Natural killer cell (primary cell): ENCODE results near the gene TMEM183A. TPM values are rescaled to one million over a fixed set of nuclear protein-coding genes. Genes with fewer than 3 reads are reported as not detected.

Experiments used
- ATAC-seq, 3 donors: fragments of 150-1000 bp in 2 of 3; fragments of 200-7000 bp in 1 of 3; cut with Tn5 transposase; 1 replicate in 1 of 3; 2 replicates in 2 of 3; pipeline ENCODE4 v1.10.0; 2021; ENCODE audit warnings: mild to moderate bottlenecking in 2 of 3, moderate library complexity in 2 of 3
- DNase-seq, 2 donors: peaks; one replicate each; pipeline versions ENCODE4 v3.0.0 to v3.0.0-alpha.2; 2013 to 2021; ENCODE audit warnings: mixed read lengths in 1 of 2
- H3K27ac ChIP-seq: one replicate; pipeline ENCODE4 v1.5.1; 2013; ENCODE audit warnings: mild to moderate bottlenecking, low read length
- H3K27me3 ChIP-seq: one replicate; pipeline ENCODE4 v1.6.1; 2013; ENCODE audit warnings: low read length; ENCODE audit not compliant: control insufficient read depth, insufficient read depth
- H3K36me3 ChIP-seq: one replicate; pipeline ENCODE4 v1.6.1; 2013; ENCODE audit warnings: low read length; ENCODE audit not compliant: control insufficient read depth, insufficient read depth
- H3K4me1 ChIP-seq: one replicate; pipeline ENCODE4 v1.6.1; 2013; ENCODE audit warnings: low read length; ENCODE audit not compliant: control insufficient read depth, insufficient read depth
- H3K4me3 ChIP-seq: one replicate; pipeline ENCODE4 v1.5.1; 2013; ENCODE audit warnings: low read length
- H3K9me3 ChIP-seq: one replicate; pipeline ENCODE4 v1.6.1; 2013; ENCODE audit warnings: low read length; ENCODE audit not compliant: control insufficient read depth, insufficient read depth
- H3K27ac Mint-ChIP-seq, 2 donors: one replicate each; pipeline ENCODE4 v1.8.0; 2022; ENCODE audit warnings: mild to moderate bottlenecking in 2 of 2, mixed read lengths in 2 of 2, moderate library complexity in 1 of 2
- H3K27me3 Mint-ChIP-seq, 2 donors: one replicate each; pipeline ENCODE4 v1.8.0; 2022; ENCODE audit warnings: low read depth in 2 of 2, mixed read lengths in 2 of 2
- H3K36me3 Mint-ChIP-seq: one replicate; pipeline ENCODE4 v1.8.0; 2022; ENCODE audit warnings: mixed read lengths
- H3K4me1 Mint-ChIP-seq, 2 donors: one replicate each; pipeline ENCODE4 v1.8.0; 2022; ENCODE audit warnings: mixed read lengths in 2 of 2
- H3K4me3 Mint-ChIP-seq: one replicate; pipeline ENCODE4 v1.8.0; 2022; ENCODE audit warnings: mild to moderate bottlenecking, moderate library complexity, mixed read lengths
- H3K9me3 Mint-ChIP-seq, 2 donors: one replicate each; pipeline ENCODE4 v1.8.0; 2022; ENCODE audit warnings: mixed read lengths in 2 of 2
- CTCF ChIP-seq: fragments of 200-600 bp; IDR thresholded peaks from one replicate; pipeline ENCODE4 v1.8.0; 2022; ENCODE audit warnings: antibody characterized with exemption
- WGBS: methylation state at CpG from one replicate; pipeline ENCODE4 v1.1.7; 2013; ENCODE audit warnings: missing lambda C conversion rate; ENCODE audit not compliant: insufficient coverage; 5-methylcytosine and 5-hydroxymethylcytosine counted together
- intact Hi-C: fragments of 100-400 bp; cut with micrococcal nuclease; formaldehyde crosslinking; loops from one replicate; pipeline ENCODE4 v1.14.2; 2022
- total RNA-seq, 4 donors: library from RNA; stranded (reverse); fragments of 120-200 nt in 1 of 4; gene quantifications; one replicate each; pipeline versions ENCODE4 v1.2.3 to v1.2.4, GENCODE V29; 2013 to 2022

TMEM183A gene
- total RNA-seq, 3 donors from 2014 or later (not counting 1 experiment from before 2014, with no cell fraction given) = 127 to 147 (median 143) TPM

GRCh38 chr1:202968351-202968750, 38.8 kb upstream of the TMEM183A start:
- no peak overlapping the region for H3K4me3 ChIP-seq
- H3K27ac ChIP-seq = no peak overlapping the region
- H3K4me1 ChIP-seq = peaks cover 30% of the 10 kb centered on the region
- H3K27me3 Mint-ChIP-seq = no peaks in the 10 kb centered on the region
- no peaks in the 10 kb centered on the region for H3K27me3 ChIP-seq
- H3K4me3 Mint-ChIP-seq = peak overlapping the region; percentile 90
- H3K9me3 Mint-ChIP-seq = no peaks in the 10 kb centered on the region
- peaks cover 25 to 27% of the 10 kb centered on the region in 2 donors for H3K4me1 Mint-ChIP-seq
- intact Hi-C loops = loop anchor here (1.0 to 2.0 kb wide), 2 partner anchors 38 to 42 kb away; partner anchors contain the start of gene TMEM183A
- peak overlapping the region; percentile 73 to 79 for H3K27ac Mint-ChIP-seq
- WGBS = 25% methylated on average over 3 of the region's 3 CpGs
- ATAC-seq (no peak), DNase-seq (no peak)
- H3K36me3 Mint-ChIP-seq = no peaks in the 10 kb centered on the region
- H3K9me3 ChIP-seq = no peaks in the 10 kb centered on the region
- no peak for TF ChIP-seq CTCF
- no peaks in the 10 kb centered on the region for H3K36me3 ChIP-seq

- Mint-ChIP-seq H3K36me3 (no peaks in the 10 kb centered on the region), H3K9me3 (no peaks in the 10 kb centered on the region), H3K4me3 (peak overlapping the region; percentile 55), H3K4me1 (peaks cover 25 to 27% of the 10 kb centered on the region in 2 donors), H3K27ac (peak overlapping the region in 1 of 2 donors; percentile 73), H3K27me3 (peaks cover 0 to 5% of the 10 kb centered on the region in 2 donors)
- intact Hi-C loops = loop anchor here (1.0 to 2.0 kb wide), 2 partner anchors 38 to 43 kb away; partner anchors contain the start of gene TMEM183A
- no peak overlapping the region for H3K27ac ChIP-seq
- DNase-seq = peak in 1 of 2 donors; percentile 66
- peaks cover 30% of the 10 kb centered on the region for H3K4me1 ChIP-seq
- H3K4me3 ChIP-seq = no peak overlapping the region
- H3K9me3 ChIP-seq = no peaks in the 10 kb centered on the region
- H3K36me3 ChIP-seq = no peaks in the 10 kb centered on the region
- H3K27me3 ChIP-seq = no peaks in the 10 kb centered on the region
- peak; percentile 13 to 62 (median 23) for ATAC-seq
- 0% methylated on average over 2 of the region's 5 CpGs for WGBS
- peak; percentile 16 for TF ChIP-seq CTCF
These were observed 38.3 kb upstream of the TMEM183A start for GRCh38 chr1:202968895-202969295.

- intact Hi-C loops = no loop called here
- Mint-ChIP-seq H3K4me3 (no peak overlapping the region), H3K27ac (no peak overlapping the region), H3K4me1 (peaks cover 16 to 17% of the 10 kb centered on the region in 2 donors), H3K9me3 (no peaks in the 10 kb centered on the region), H3K36me3 (no peaks in the 10 kb centered on the region), H3K27me3 (peaks cover 13 to 22% of the 10 kb centered on the region in 2 donors)
- Histone ChIP-seq H3K4me1 (peaks cover 20% of the 10 kb centered on the region), H3K9me3 (no peaks in the 10 kb centered on the region), H3K27me3 (no peaks in the 10 kb centered on the region), H3K36me3 (no peaks in the 10 kb centered on the region), H3K27ac (no peak overlapping the region), H3K4me3 (no peak overlapping the region)
- no peak for TF ChIP-seq CTCF
- DNase-seq (no peak), ATAC-seq (no peak)
- 59% methylated on average over 3 of the region's 4 CpGs for WGBS
These were observed 35.1 kb upstream of the TMEM183A start for GRCh38 chr1:202972046-202972445.

GRCh38 chr1:202974856-202975255, 32.3 kb upstream of the TMEM183A start:
- DNase-seq (no peak), ATAC-seq (no peak)
- H3K36me3 ChIP-seq = no peaks in the 10 kb centered on the region
- no peaks in the 10 kb centered on the region for H3K4me1 Mint-ChIP-seq
- no peaks in the 10 kb centered on the region for H3K4me1 ChIP-seq
- no peaks in the 10 kb centered on the region for H3K27me3 ChIP-seq
- H3K4me3 Mint-ChIP-seq = no peak overlapping the region
- WGBS = 97% methylated on average over 3 of the region's 3 CpGs
- H3K9me3 ChIP-seq = no peaks in the 10 kb centered on the region
- H3K36me3 Mint-ChIP-seq = no peaks in the 10 kb centered on the region
- H3K4me3 ChIP-seq = no peak overlapping the region
- H3K9me3 Mint-ChIP-seq = no peaks in the 10 kb centered on the region
- intact Hi-C loops = no loop called here
- TF ChIP-seq CTCF = no peak
- H3K27ac ChIP-seq = no peak overlapping the region
- peaks cover 29 to 38% of the 10 kb centered on the region in 2 donors for H3K27me3 Mint-ChIP-seq
- H3K27ac Mint-ChIP-seq = no peak overlapping the region
